Bronchial epithelial cell (primary cell): ENCODE data around the gene ITGA3. TPM values are rescaled to one million over a fixed set of nuclear protein-coding genes. Genes with fewer than 3 reads are reported as not detected.

Experiments used
- DNase-seq: peaks from one replicate; pipeline ENCODE4 v3.0.0-alpha.2; 2010; ENCODE audit warnings: low read depth
- FAIRE-seq: peaks from 2 replicates; lab custom pipeline; 2011; peaks lifted over from hg19 to GRCh38; lab: Jason Lieb, UNC
- H3K27me3 ChIP-seq: 2 replicates; pipeline ENCODE4 v1.5.1; 2011; ENCODE audit warnings: low read length; ENCODE audit not compliant: control insufficient read depth, insufficient read depth
- H3K36me3 ChIP-seq: 2 replicates; pipeline ENCODE4 v1.5.1; 2011; ENCODE audit warnings: low read length; ENCODE audit not compliant: control insufficient read depth, insufficient read depth
- H3K4me3 ChIP-seq: 2 replicates; pipeline ENCODE4 v1.5.1; 2011; ENCODE audit warnings: mild to moderate bottlenecking, low read depth, low read length, control low read depth
- total RNA-seq: library from RNA; depleted of rRNA; stranded (reverse); fragments of >200 nt; gene quantifications from 2 replicates; pipeline ENCODE4 v1.2.1, GENCODE V29; 2014
- TF ChIP-seq, protein P1 (sequence below): IDR thresholded peaks from 2 replicates; pipeline ENCODE4 v1.5.1; 2011; ENCODE audit warnings: mild to moderate bottlenecking, moderate library complexity, low read length, control low read depth, inconsistent platforms; ENCODE audit not compliant: insufficient read depth, severe bottlenecking

ITGA3 gene
- total RNA-seq, 1 donor from 2014 or later = 633 TPM

DNA sequence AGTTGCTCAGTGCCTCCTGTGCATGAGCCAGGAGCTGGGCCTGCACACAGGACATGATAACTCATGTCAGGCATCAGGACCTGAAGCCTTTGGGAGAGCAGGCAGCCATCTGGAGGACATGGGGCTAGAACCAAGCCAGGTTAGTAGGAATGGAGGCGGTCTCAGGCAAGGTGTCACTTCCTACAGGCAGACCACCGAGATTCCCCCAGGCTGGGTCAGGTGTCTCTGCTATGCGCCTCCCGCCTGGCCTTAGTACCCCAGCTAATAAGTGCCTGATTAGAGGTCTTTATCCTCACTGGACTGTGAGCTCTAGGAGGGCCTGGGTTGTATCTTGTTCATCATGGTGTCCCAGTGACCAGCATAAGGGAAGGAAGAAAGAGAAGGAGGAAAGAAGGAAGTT is 58.5 kb downstream of the ITGA3 start:
- no peaks in the 10 kb centered on the region for H3K36me3 ChIP-seq
- TF ChIP-seq, protein P1, sequence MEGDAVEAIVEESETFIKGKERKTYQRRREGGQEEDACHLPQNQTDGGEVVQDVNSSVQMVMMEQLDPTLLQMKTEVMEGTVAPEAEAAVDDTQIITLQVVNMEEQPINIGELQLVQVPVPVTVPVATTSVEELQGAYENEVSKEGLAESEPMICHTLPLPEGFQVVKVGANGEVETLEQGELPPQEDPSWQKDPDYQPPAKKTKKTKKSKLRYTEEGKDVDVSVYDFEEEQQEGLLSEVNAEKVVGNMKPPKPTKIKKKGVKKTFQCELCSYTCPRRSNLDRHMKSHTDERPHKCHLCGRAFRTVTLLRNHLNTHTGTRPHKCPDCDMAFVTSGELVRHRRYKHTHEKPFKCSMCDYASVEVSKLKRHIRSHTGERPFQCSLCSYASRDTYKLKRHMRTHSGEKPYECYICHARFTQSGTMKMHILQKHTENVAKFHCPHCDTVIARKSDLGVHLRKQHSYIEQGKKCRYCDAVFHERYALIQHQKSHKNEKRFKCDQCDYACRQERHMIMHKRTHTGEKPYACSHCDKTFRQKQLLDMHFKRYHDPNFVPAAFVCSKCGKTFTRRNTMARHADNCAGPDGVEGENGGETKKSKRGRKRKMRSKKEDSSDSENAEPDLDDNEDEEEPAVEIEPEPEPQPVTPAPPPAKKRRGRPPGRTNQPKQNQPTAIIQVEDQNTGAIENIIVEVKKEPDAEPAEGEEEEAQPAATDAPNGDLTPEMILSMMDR = no peak
- no peak overlapping the region for H3K4me3 ChIP-seq
- DNase-seq = no peak
- peaks cover 5% of the 10 kb centered on the region for H3K27me3 ChIP-seq
- FAIRE-seq = no peak

DNA sequence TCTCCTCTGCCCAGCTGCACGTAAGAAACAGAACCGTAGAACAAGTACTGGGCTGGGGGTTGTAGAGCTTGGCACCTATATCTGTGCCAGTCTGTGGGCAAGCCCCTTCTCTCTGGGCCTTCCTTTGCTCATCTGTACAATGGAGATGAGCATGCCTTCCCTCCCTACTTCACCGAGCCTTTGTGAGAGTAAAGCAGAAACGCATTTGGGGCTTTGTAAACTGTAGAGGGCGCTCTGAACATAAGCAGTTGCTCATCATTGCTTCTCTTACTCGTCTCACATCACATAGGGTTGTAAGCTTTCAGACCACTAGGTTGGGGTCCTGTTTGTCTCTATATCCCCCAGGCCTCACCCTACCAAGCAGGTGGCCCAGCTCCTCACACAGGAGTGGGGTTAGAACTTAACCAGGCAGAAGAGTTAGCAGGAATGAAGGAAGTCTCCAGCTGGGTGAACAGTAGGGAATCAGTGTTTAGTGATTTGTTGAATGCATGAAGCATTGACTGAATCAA is 59.0 kb downstream of the ITGA3 start:
- no peak for FAIRE-seq
- DNase-seq = peak; percentile 69
- TF ChIP-seq, protein P1 = peak; percentile 93
- Histone ChIP-seq H3K4me3 (no peak overlapping the region), H3K36me3 (no peaks in the 10 kb centered on the region), H3K27me3 (peaks cover 5% of the 10 kb centered on the region)

DNA sequence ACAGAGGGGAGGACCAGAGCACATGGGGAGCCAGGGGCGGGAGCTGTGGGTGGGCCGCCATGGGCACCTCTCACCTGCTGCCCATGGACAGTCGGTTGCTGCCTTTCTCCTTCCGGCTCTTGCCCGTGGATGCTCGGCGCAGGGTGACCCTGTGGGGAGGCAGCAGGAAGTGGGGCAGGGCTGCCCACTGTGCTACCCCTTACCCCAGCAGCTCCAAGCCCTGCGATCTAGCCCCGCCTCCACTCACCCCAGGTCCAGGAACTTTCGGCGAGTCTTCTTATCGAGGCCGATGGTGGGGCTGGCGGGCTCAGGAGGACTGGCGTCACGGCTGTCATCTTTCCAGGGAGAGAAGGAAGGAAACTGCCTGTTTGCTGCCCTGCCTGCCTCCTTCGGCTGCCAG is 59.8 kb downstream of the ITGA3 start:
- H3K27me3 ChIP-seq = peaks cover 5% of the 10 kb centered on the region
- TF ChIP-seq, protein P1 = no peak
- DNase-seq (no peak), FAIRE-seq (no peak)
- no peak overlapping the region for H3K4me3 ChIP-seq
- no peaks in the 10 kb centered on the region for H3K36me3 ChIP-seq

DNA sequence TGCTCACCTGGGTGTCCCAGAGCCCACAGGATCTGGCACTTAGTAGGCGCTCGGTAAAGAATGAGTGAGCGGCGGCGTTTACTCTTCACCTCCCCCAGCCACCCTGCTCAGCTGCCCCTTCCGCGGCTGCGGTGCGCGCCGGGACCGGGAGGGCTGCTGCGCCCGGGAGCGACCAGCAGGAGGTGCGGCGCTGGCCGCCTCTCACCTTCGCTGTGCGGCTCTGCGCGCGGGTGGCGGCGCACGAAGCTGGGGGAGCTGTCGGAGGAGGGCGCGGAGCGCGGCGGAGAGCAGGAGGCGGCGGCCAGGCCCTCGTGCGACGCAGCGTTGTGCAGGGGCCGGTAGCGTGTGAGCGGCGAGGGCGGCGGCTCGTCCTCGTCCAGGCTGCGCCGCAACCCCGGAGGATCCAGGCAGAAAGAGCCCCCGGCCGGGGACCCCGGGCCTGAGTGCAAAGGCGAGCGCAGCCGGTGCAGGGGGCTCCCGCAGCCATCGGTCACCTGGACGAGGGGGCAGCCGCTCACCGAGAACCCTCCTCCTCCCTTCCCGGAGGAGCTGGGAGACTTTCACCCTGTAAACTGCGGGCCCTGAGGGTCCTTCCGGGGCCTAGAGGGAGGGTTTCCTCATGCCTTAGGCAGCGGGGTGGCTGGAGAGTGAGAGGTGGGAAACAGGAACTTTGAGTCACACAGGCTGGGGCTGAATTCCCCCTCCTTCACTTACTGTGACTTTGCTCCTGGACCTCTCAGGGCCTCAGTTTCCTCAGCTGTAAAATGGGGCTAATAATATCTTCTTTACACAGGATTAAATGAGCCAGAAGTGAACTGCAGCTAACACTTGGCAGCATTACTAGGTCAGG is 61.5 kb downstream of the ITGA3 start:
- DNase-seq = peak; percentile 52
- H3K36me3 ChIP-seq = no peaks in the 10 kb centered on the region
- FAIRE-seq = no peak
- H3K4me3 ChIP-seq = no peak overlapping the region
- TF ChIP-seq, protein P1 = peak; percentile 78
- H3K27me3 ChIP-seq = peaks cover 5% of the 10 kb centered on the region

DNA sequence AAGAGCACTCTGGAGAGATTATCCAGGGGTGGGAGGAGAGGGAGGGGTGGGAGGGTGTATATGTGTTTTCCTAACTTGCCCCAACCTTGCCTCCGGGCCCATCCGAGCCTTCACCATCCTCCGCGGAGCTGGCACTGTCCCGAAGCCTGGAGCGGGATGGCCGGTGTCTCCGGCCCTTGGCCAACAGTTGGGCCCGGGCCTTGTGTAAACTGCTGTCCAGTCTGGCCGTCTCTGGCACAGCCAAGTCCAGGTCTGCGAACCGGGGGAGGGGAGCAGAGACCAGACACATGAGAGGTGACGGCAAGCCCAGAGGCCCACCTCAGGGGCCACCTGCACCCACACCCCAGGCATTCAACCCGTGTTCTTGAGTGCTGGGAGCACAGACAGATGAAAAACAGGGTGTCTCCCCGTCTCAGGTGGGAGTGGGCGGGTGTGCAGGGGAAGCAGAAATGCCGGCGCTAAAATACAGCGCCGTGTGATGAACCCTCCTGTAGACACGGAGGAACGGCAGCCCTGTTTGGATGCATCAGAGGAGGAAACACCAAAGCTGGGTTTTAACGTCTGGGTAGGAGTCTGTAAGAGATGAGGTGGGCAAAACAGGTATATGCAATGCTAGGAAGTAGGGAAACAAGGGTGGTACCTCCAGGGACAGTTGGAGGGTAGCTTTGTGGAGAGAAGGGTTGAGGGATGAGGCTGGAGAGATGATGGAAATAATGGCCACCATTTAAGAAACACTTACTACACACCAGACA is 62.3 kb downstream of the ITGA3 start:
- FAIRE-seq (no peak), DNase-seq (no peak)
- Histone ChIP-seq H3K4me3 (no peak overlapping the region), H3K27me3 (peaks cover 5% of the 10 kb centered on the region), H3K36me3 (no peaks in the 10 kb centered on the region)
- TF ChIP-seq, protein P1 = no peak
